K562 (cell line): Measurements from ENCODE around the gene GJB6. TPM values are rescaled to one million over a fixed set of nuclear protein-coding genes. Genes with fewer than 3 reads are reported as not detected.

Source experiments
- FOXA3 ChIP-seq, 2 experiments: fragments of 450-650 bp in 1 of 2; sonication (generic) in 1 of 2; formaldehyde crosslinking; IDR thresholded peaks in 1 of 2; conservative IDR thresholded peaks in 1 of 2; 2 replicates each; pipeline versions ENCODE4 v1.4.0 to v1.8.0; 2020 to 2022; ENCODE audit warnings: mild to moderate bottlenecking in 2 of 2, missing genetic modification reagents in 1 of 2
- ZBTB33 ChIP-seq: sonication (generic); formaldehyde crosslinking; IDR thresholded peaks from 2 replicates; pipeline ENCODE4 v1.8.1; 2023; ENCODE audit warnings: mild to moderate bottlenecking, missing genetic modification reagents
- ZNF561 ChIP-seq: fragments of 450-650 bp; formaldehyde crosslinking; conservative IDR thresholded peaks from 2 replicates; pipeline ENCODE4 v1.4.0; 2020; ENCODE audit warnings: mild to moderate bottlenecking, moderate library complexity
- ZNF785 ChIP-seq: fragments of 250-450 bp; sonication (Bioruptor Pico); IDR thresholded peaks from 2 replicates; pipeline ENCODE4 v1.4.0; 2020; ENCODE audit warnings: mild to moderate bottlenecking
- ZSCAN32 ChIP-seq: fragments of 450-650 bp; formaldehyde crosslinking; IDR thresholded peaks from 2 replicates; pipeline ENCODE4 v1.4.0; 2020; ENCODE audit warnings: mild to moderate bottlenecking, moderate library complexity
- polyA plus RNA-seq, 8 experiments: library from polyadenylated mRNA; depleted of rRNA in 4 of 8; stranded (reverse) in 5 of 8; unstranded in 3 of 8; fragments of >200 nt; fragmentation: Nextera tagmentation in 2 of 8; fragmentation: Illumina TruSeq in 1 of 8; extraction: Ambion mirVana in 2 of 8; extraction: Trizol in 1 of 8; gene quantifications; 2 replicates each; pipeline versions ENCODE4 v1.2.1 to v1.2.3, GENCODE V29; 2011 to 2014; ENCODE audit warnings: inconsistent platforms in 1 of 8, missing spikeins in 1 of 8
- total RNA-seq, 7 experiments: library from RNA; depleted of rRNA in 6 of 7; stranded (reverse); fragments of >200 nt in 6 of 7; fragmentation: Illumina TruSeq in 2 of 7; extraction: Trizol in 2 of 7; gene quantifications; 2 replicates each; pipeline versions ENCODE4 v1.2.1 to v1.2.3, GENCODE V29; 2011 to 2021; ENCODE audit warnings: low replicate concordance in 1 of 7
- TF ChIP-seq, protein P1 (sequence below): fragments of 450-650 bp; IDR thresholded peaks from 2 replicates; pipeline ENCODE4 v1.6.1; 2016; ENCODE audit warnings: low read depth

The GJB6 gene
- total and polyA plus RNA-seq, 9 of the 15 experiments (the other 6 are each of a cell fraction or from before 2014, with no cell fraction given) = not detected

- TF ChIP-seq, protein P1, sequence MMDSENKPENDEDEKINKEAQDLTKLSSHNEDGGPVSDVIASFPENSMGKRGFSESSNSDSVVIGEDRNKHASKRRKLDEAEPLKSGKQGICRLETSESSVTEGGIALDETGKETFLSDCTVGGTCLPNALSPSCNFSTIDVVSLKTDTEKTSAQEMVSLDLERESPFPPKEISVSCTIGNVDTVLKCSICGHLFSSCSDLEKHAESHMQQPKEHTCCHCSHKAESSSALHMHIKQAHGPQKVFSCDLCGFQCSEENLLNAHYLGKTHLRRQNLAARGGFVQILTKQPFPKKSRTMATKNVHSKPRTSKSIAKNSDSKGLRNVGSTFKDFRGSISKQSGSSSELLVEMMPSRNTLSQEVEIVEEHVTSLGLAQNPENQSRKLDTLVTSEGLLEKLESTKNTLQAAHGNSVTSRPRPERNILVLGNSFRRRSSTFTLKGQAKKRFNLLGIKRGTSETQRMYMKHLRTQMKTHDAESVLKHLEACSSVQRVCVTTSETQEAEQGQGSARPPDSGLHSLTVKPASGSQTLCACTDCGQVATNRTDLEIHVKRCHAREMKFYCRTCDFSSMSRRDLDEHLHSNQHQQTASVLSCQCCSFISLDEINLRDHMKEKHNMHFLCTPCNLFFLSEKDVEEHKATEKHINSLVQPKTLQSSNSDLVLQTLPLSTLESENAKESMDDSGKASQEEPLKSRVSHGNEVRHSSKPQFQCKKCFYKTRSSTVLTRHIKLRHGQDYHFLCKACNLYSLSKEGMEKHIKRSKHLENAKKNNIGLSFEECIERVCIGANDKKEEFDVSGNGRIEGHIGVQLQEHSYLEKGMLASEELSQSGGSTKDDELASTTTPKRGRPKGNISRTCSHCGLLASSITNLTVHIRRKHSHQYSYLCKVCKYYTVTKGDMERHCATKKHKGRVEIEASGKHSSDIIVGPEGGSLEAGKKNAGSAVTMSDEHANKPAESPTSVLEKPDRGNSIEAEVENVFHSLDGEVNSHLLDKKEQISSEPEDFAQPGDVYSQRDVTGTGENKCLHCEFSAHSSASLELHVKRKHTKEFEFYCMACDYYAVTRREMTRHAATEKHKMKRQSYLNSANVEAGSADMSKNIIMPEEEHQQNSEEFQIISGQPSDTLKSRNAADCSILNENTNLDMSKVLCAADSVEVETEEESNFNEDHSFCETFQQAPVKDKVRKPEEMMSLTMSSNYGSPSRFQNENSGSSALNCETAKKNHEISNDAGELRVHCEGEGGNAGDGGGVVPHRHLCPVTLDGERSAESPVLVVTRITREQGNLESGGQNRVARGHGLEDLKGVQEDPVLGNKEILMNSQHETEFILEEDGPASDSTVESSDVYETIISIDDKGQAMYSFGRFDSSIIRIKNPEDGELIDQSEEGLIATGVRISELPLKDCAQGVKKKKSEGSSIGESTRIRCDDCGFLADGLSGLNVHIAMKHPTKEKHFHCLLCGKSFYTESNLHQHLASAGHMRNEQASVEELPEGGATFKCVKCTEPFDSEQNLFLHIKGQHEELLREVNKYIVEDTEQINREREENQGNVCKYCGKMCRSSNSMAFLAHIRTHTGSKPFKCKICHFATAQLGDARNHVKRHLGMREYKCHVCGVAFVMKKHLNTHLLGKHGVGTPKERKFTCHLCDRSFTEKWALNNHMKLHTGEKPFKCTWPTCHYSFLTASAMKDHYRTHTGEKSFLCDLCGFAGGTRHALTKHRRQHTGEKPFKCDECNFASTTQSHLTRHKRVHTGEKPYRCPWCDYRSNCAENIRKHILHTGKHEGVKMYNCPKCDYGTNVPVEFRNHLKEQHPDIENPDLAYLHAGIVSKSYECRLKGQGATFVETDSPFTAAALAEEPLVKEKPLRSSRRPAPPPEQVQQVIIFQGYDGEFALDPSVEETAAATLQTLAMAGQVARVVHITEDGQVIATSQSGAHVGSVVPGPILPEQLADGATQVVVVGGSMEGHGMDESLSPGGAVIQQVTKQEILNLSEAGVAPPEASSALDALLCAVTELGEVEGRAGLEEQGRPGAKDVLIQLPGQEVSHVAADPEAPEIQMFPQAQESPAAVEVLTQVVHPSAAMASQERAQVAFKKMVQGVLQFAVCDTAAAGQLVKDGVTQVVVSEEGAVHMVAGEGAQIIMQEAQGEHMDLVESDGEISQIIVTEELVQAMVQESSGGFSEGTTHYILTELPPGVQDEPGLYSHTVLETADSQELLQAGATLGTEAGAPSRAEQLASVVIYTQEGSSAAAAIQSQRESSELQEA = no peak
- TF ChIP-seq ZNF561 (CRISPR knock-in tag) (no peak), ZNF785 (no peak), ZBTB33 (CRISPR knock-in tag) (no peak), FOXA3 (CRISPR knock-in tag; conservative IDR thresholded peaks at IDR 0.05 in 1 of 2, IDR thresholded peaks at IDR 0.05 in 1 of 2) (no peak), ZSCAN32 (no peak)
Observed at GRCh38 chr13:20190481-20191310, 41.4 kb downstream of the GJB6 start (continued).
